ENCODE results near the gene STRN4.

GRCh38 chr19:46737298-46737654 lies 9.0 kb downstream of the STRN4 start:
- no peak for TF ChIP-seq POLR2A (IDR thresholded peaks at IDR 0.05; ENCODE audit: low read depth, low read length)
- TF ChIP-seq CTCF (IDR thresholded peaks at IDR 0.05; ENCODE audit: extremely low read depth in 1 of 2, insufficient read depth in 1 of 2, low read depth in 1 of 2, low read length in 2 of 2), result no peak
- TF ChIP-seq FOS (IDR thresholded peaks at IDR 0.05; ENCODE audit: borderline replicate concordance, insufficient read depth, low read length), result no peak
- TF ChIP-seq POLR2AphosphoS5 (IDR thresholded peaks at IDR 0.05; ENCODE audit: insufficient read depth, low read depth, low read length), result no peak
- no peak for TF ChIP-seq EZH2 (IDR thresholded peaks at IDR 0.05; ENCODE audit: borderline replicate concordance, low read depth, low read length, severe bottlenecking)
- no peak for TF ChIP-seq MYC (IDR thresholded peaks at IDR 0.05; ENCODE audit: low read depth, low read length)
